HCT116 (cell line): ENCODE data around the gene LTBP1. TPM values are rescaled to one million over a fixed set of nuclear protein-coding genes. Genes with fewer than 3 reads are reported as not detected.

Source experiments
- ATAC-seq: fragments of 200-7000 bp; cut with Tn5 transposase; 2 replicates; pipeline ENCODE4 v1.9.1; 2020; ENCODE audit warnings: mild to moderate bottlenecking, moderate library complexity
- BruUV-seq: library from RNA; stranded (reverse); fragments of 400-500 nt; replicated peaks from 2 replicates; lab custom pipeline; 2021; lab: Mats Ljungman, UMichigan
- CTCF ChIA-PET: fragments of 300-600 bp; sonication (Branson Sonifier 250); formaldehyde crosslinking; loops from one replicate; lab custom pipeline; 2021; ENCODE audit warnings: antibody characterized with exemption; lab: Charles Lee
- POLR2A ChIA-PET: fragments of 300-600, 350-600 bp; sonication (Branson Sonifier 250); formaldehyde crosslinking; loops from one replicate; lab custom pipeline; 2021; ENCODE audit warnings: antibody characterized with exemption; lab: Charles Lee
- RAD21 ChIA-PET, 2 experiments: fragments of 300-600 bp; sonication (Branson Sonifier 250); formaldehyde crosslinking; loops; one replicate each; lab custom pipeline; 2023; ENCODE audit warnings: low total read pairs in 2 of 2; ENCODE audit not compliant: uncharacterized antibody in 2 of 2, unreplicated experiment in 2 of 2, low non-redundant PET in 1 of 2; lab: Charles Lee
- DNase-seq: peaks from one replicate; pipeline ENCODE4 v3.0.0-alpha.2; 2010; ENCODE audit warnings: low read depth, low spot score
- H2AFZ ChIP-seq: fragments of 200-600 bp; shearing (Covaris generic), sonication (generic); 2 replicates; pipeline ENCODE4 v1.6.1; 2017; ENCODE audit warnings: low read depth, mixed run types, mixed read lengths, antibody characterized with exemption, low read length; ENCODE audit not compliant: poor library complexity, severe bottlenecking
- H3K27ac ChIP-seq: 2 replicates; pipeline ENCODE4 v1.5.1; 2012; ENCODE audit warnings: low read depth, low read length
- H3K27me3 ChIP-seq: fragments of 200-600 bp; sonication (generic); 2 replicates; pipeline ENCODE4 v1.6.1; 2016; ENCODE audit warnings: mixed run types, low read length, mixed read lengths; ENCODE audit not compliant: insufficient read depth
- H3K36me3 ChIP-seq, 2 experiments: fragments of 200-500 bp in 1 of 2; fragments of 200-600 bp in 1 of 2; sonication (Bioruptor generic) in 1 of 2; sonication (generic) in 1 of 2; 2 replicates each; pipeline versions ENCODE4 v1.5.1 to v1.6.1; 2014 to 2016; ENCODE audit warnings: low read length in 2 of 2, inconsistent platforms in 1 of 2, mixed read lengths in 1 of 2, mixed run types in 1 of 2; ENCODE audit not compliant: insufficient read depth in 2 of 2, control insufficient read depth in 1 of 2
- H3K4me1 ChIP-seq, 2 experiments: fragments of 200-600 bp in 1 of 2; sonication (generic) in 1 of 2; 2 replicates each; pipeline versions ENCODE4 v1.5.1 to v1.6.1; 2012 to 2017; ENCODE audit warnings: low read length in 2 of 2, inconsistent platforms in 1 of 2, mild to moderate bottlenecking in 1 of 2, mixed read lengths in 1 of 2, mixed run types in 1 of 2, moderate library complexity in 1 of 2; ENCODE audit not compliant: insufficient read depth in 2 of 2, control insufficient read depth in 1 of 2
- H3K4me2 ChIP-seq: fragments of 200-600 bp; sonication (generic); 2 replicates; pipeline ENCODE4 v1.6.1; 2017; ENCODE audit warnings: mixed run types, low read length, mixed read lengths
- H3K4me3 ChIP-seq, 2 experiments: fragments of 200-600 bp in 1 of 2; sonication (generic) in 1 of 2; replicated peaks in 1 of 2; 2 replicates each; pipeline ENCODE4 v1.5.1; 2011 to 2016; ENCODE audit warnings: low read length in 2 of 2, control low read depth in 1 of 2, low read depth in 1 of 2, mild to moderate bottlenecking in 1 of 2, mixed read lengths in 1 of 2, mixed run types in 1 of 2
- H3K79me2 ChIP-seq: fragments of 200-600 bp; sonication (generic); 2 replicates; pipeline ENCODE4 v1.6.1; 2017; ENCODE audit warnings: mild to moderate bottlenecking, mixed run types, low read length, moderate library complexity, mixed read lengths; ENCODE audit not compliant: insufficient read depth
- H3K9ac ChIP-seq: fragments of 200-600 bp; sonication (generic); 2 replicates; pipeline ENCODE4 v1.6.1; 2016; ENCODE audit warnings: low read length, mixed read lengths
- H3K9me2 ChIP-seq: fragments of 200-600 bp; sonication (generic), shearing (Covaris generic); 2 replicates; pipeline ENCODE4 v1.6.1; 2017; ENCODE audit warnings: mixed run types, mild to moderate bottlenecking, moderate library complexity; ENCODE audit not compliant: insufficient read depth
- H3K9me3 ChIP-seq, 2 experiments: fragments of 200-500 bp in 1 of 2; fragments of 200-600 bp in 1 of 2; sonication (Bioruptor generic) in 1 of 2; sonication (generic) in 1 of 2; 2 replicates each; pipeline ENCODE4 v1.6.1; 2014 to 2017; ENCODE audit warnings: low read length in 2 of 2, mixed read lengths in 2 of 2, inconsistent platforms in 1 of 2, low read depth in 1 of 2, mild to moderate bottlenecking in 1 of 2, mixed run types in 1 of 2, moderate library complexity in 1 of 2; ENCODE audit not compliant: control insufficient read depth in 1 of 2, insufficient read depth in 1 of 2
- H4K20me1 ChIP-seq: fragments of 200-600 bp; sonication (generic), shearing (Covaris generic); 2 replicates; pipeline ENCODE4 v1.6.1; 2017; ENCODE audit warnings: mixed run types, mild to moderate bottlenecking, moderate library complexity; ENCODE audit not compliant: insufficient read depth
- EZH2 ChIP-seq: fragments of 200-600 bp; sonication (generic); IDR thresholded peaks from 2 replicates; pipeline ENCODE4 v1.6.1; 2017; ENCODE audit warnings: antibody characterized with exemption, mixed run types
- JUND ChIP-seq: IDR thresholded peaks from 2 replicates; pipeline ENCODE4 v1.6.1; 2012
- RAD21 ChIP-seq: IDR thresholded peaks from 2 replicates; pipeline ENCODE4 v1.6.1; 2012; ENCODE audit warnings: low read depth, mild to moderate bottlenecking
- SIN3A ChIP-seq: IDR thresholded peaks from 2 replicates; pipeline ENCODE4 v1.6.1; 2012; ENCODE audit warnings: low read depth
- SP1 ChIP-seq: IDR thresholded peaks from 2 replicates; pipeline ENCODE4 v1.6.1; 2012; ENCODE audit warnings: low read depth
- SRF ChIP-seq: IDR thresholded peaks from 2 replicates; pipeline ENCODE4 v1.6.1; 2012; ENCODE audit warnings: low read depth
- YY1 ChIP-seq: IDR thresholded peaks from 2 replicates; pipeline ENCODE4 v1.6.1; 2011; ENCODE audit warnings: low read length, low read depth, moderate library complexity, mild to moderate bottlenecking; ENCODE audit not compliant: insufficient replicate concordance; ENCODE audit errors: extremely low read depth
- ZFX ChIP-seq: fragments of 450-650 bp; IDR thresholded peaks from 2 replicates; pipeline ENCODE4 v1.6.1; 2017
- ZNF274 ChIP-seq: fragments of 200-500 bp; sonication (Bioruptor generic); IDR thresholded peaks from 2 replicates; pipeline ENCODE4 v1.6.1; 2014; ENCODE audit warnings: mild to moderate bottlenecking, low read depth, low read length, inconsistent platforms
- intact Hi-C: fragments of 100-400 bp; cut with micrococcal nuclease; formaldehyde crosslinking; loops from 2 replicates; pipeline ENCODE4 v1.10.0; 2022
- total RNA-seq: library from RNA; stranded (reverse); gene quantifications from one replicate; pipeline ENCODE4 v1.2.1, GENCODE V29; 2021; ENCODE audit not compliant: unreplicated experiment
- TF ChIP-seq, protein P1 (sequence below): IDR thresholded peaks from 2 replicates; pipeline ENCODE4 v1.6.1; 2012
- TF ChIP-seq, protein P2 (sequence below): IDR thresholded peaks from 2 replicates; pipeline ENCODE4 v1.6.1; 2012; ENCODE audit warnings: low read depth

Gene LTBP1
- total RNA-seq, 1 experiment from 2014 or later: 5.1 TPM

DNA sequence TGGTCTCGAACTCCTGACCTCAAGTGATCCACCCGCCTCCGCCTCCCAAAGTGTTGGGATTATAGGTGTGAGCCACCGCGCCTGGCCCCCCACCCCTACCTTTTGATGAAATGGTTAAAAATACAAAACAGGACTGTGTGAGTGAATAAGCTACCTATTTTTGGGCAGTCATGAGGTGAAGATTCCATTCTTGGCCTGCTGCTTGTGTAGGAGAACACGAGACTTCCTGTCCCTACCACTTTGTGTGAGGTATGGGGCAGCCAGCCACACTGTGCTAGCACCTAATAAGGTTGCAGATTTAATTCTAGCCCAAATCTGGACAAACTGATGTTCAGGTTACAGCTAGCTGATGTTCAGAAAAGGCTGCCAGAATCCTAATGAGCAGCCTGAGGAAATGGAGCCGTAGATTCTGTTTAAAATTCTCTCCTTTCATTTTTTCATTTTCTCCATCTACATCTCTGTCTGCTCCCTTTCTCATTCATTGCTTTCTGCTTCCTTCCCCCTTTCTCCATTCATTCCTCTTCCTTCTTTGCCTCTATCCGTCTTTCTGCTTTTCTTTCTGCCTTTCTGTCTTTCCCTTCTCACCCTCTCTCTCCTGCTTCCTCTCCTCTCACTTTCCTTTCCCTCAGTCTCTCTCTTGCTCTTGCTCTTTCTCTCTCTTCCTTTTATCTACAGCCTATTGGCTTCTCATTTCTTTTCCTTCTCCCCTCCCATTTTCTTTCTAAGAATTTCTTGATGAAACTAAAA is 4.6 kb upstream of the LTBP1 start:
- BruUV-seq: no TSS peak
- no peaks in the 10 kb centered on the region for H3K9me3 ChIP-seq
- H2AFZ ChIP-seq: peak overlapping the region; percentile 22
- H3K27me3 ChIP-seq: no peaks in the 10 kb centered on the region
- no peaks in the 10 kb centered on the region for H4K20me1 ChIP-seq
- no peak overlapping the region for H3K9ac ChIP-seq
- DNase-seq (no peak), ATAC-seq (no peak)
- H3K9me2 ChIP-seq: no peaks in the 10 kb centered on the region
- no peak overlapping the region for H3K27ac ChIP-seq
- no peak for TF ChIP-seq RAD21
- no peak overlapping the region for H3K4me3 ChIP-seq
- POLR2A ChIA-PET: no interaction called here
- H3K4me2 ChIP-seq: no peak overlapping the region
- RAD21 ChIA-PET: no interaction called here
- no peaks in the 10 kb centered on the region for H3K36me3 ChIP-seq
- CTCF ChIA-PET: interaction anchor here (1.0 kb wide), 1 partner anchor 454 kb away, joined by 3 read pairs; no protein-coding TSS in a partner anchor
- H3K4me1 ChIP-seq: peaks cover 4 to 21% of the 10 kb centered on the region in 2 experiments
- no peaks in the 10 kb centered on the region for H3K79me2 ChIP-seq
- intact Hi-C loops: loop anchor here (10.0 kb wide), 1 partner anchor 643 kb away; no protein-coding TSS in a partner anchor

DNA sequence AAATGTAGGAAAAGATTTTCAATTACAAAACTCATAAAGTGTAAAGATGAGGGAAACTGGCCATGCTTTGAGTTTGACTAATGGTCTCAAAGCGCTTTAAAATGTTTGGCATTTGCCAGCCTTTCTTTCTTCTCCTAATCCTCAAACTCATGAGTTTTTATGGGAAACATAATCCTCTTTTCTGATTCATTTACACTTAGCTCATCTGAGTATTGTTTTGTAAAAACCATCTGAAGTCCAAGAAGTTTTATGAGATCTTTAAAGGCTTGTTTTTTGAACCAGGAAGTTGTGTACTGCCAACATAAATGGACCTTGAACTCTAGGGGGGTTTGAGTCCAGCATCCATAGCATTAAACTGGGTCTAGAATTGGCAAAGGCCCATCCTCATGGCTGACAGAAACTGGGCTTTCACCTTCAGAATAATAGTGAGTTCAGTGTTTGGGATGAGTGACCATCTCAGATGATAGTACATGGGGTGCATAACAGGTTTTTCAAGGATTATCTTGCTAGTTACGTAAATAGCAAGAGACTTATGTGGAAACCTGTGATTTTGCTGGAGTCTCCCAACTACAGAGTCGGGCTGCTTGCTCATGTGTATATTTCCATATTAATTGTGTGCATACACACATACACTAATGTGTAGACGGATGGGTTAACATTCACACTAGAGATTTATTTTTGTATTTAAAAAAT is 3.8 kb upstream of the LTBP1 start:
- no peaks in the 10 kb centered on the region for H3K79me2 ChIP-seq
- H3K4me1 ChIP-seq: peaks cover 4 to 20% of the 10 kb centered on the region in 2 experiments
- ChIA-PET POLR2A (no interaction called here), RAD21 (no interaction called here), CTCF (no interaction called here)
- no peaks in the 10 kb centered on the region for H3K9me2 ChIP-seq
- H3K4me3 ChIP-seq: no peak overlapping the region
- ATAC-seq (no peak), DNase-seq (no peak)
- H3K4me2 ChIP-seq: no peak overlapping the region
- H3K9ac ChIP-seq: no peak overlapping the region
- H3K27ac ChIP-seq: no peak overlapping the region
- no peaks in the 10 kb centered on the region for H3K36me3 ChIP-seq
- no peaks in the 10 kb centered on the region for H3K27me3 ChIP-seq
- no TSS peak for BruUV-seq
- peak overlapping the region; percentile 22 for H2AFZ ChIP-seq
- no peaks in the 10 kb centered on the region for H3K9me3 ChIP-seq
- TF ChIP-seq EZH2: no peak
- no peak for TF ChIP-seq JUND
- TF ChIP-seq, protein P1, sequence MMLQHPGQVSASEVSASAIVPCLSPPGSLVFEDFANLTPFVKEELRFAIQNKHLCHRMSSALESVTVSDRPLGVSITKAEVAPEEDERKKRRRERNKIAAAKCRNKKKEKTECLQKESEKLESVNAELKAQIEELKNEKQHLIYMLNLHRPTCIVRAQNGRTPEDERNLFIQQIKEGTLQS: no peak
- TF ChIP-seq RAD21: no peak
- no peak for TF ChIP-seq SRF
- TF ChIP-seq, protein P2, sequence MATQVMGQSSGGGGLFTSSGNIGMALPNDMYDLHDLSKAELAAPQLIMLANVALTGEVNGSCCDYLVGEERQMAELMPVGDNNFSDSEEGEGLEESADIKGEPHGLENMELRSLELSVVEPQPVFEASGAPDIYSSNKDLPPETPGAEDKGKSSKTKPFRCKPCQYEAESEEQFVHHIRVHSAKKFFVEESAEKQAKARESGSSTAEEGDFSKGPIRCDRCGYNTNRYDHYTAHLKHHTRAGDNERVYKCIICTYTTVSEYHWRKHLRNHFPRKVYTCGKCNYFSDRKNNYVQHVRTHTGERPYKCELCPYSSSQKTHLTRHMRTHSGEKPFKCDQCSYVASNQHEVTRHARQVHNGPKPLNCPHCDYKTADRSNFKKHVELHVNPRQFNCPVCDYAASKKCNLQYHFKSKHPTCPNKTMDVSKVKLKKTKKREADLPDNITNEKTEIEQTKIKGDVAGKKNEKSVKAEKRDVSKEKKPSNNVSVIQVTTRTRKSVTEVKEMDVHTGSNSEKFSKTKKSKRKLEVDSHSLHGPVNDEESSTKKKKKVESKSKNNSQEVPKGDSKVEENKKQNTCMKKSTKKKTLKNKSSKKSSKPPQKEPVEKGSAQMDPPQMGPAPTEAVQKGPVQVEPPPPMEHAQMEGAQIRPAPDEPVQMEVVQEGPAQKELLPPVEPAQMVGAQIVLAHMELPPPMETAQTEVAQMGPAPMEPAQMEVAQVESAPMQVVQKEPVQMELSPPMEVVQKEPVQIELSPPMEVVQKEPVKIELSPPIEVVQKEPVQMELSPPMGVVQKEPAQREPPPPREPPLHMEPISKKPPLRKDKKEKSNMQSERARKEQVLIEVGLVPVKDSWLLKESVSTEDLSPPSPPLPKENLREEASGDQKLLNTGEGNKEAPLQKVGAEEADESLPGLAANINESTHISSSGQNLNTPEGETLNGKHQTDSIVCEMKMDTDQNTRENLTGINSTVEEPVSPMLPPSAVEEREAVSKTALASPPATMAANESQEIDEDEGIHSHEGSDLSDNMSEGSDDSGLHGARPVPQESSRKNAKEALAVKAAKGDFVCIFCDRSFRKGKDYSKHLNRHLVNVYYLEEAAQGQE: no peak
- no peak for TF ChIP-seq SP1
- no peak for TF ChIP-seq ZNF274
- TF ChIP-seq SIN3A: no peak
- TF ChIP-seq YY1: no peak
- TF ChIP-seq ZFX: no peak
- no peaks in the 10 kb centered on the region for H4K20me1 ChIP-seq
- intact Hi-C loops: loop anchor here (10.0 kb wide), 1 partner anchor 642 kb away; no protein-coding TSS in a partner anchor
